ENCODE results near the gene CCDC85C.

CCDC85C gene

DNA sequence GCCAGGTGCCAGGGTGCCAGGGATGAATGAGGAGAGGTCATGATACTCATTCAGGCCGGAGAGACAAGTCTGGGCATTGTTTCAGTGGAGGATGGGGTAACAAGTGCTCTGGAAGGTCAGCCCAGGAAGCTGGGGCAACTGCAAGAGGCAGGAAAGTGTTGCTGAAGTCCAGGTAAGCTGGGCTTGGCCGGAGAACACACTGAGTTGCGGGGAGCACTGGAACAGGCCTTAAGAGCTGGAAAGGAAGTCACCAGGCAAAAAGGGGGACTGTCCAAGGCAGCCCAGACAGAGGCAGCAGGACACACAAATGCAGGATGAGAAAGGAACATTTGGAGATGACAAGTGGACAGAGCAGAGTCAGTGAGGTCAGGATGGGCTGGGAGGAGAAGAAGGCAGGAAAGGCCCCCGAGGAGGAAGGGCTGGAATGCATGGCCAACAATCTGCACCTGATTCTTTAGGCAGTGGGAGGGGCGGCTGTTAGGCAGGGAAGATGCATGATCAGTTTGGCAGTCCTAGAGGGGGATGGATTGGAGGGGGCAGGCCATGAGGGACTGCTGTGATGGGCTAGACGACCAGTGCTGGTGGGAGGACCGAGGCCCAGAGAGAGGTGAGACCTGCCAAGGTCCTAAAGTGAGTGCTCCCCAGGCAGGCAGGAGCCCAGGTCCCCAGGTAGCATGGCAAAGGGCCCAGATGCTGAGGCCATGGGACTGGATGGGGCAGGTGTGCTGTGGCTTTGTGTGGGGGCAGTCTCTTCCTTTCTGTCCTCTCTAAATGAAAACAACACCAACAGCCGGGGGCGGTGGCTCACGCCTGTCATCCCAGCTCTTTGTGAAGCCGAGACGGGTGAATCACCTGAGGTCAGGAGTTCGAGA, 23.7 kb upstream of the CCDC85C start:
- no peaks in the 10 kb centered on the region for H3K79me2 ChIP-seq (ENCODE audit: insufficient read depth, low read depth)
- no peak for TF ChIP-seq CTCF (conservative IDR thresholded peaks at IDR 0.05; ENCODE audit: low read depth, low read length)

DNA sequence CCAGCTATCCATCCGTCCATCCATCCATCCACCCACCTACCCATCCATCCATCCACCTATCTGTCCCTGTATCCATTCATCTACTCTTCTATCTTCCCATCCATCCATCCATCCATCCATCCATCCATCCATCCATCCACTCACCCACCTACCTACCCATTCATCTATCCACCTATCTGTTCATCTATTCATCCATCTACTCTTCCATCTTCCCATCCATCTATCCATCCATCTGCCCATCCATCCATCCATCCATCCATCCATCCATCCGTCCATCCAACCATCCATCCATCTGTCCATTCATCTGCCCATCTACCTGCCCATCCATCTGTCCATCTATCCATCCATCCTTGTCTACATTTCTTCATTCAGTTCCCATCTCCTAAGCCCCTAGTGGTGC, 23.1 kb upstream of the CCDC85C start:
- H3K27ac ChIP-seq: no peak overlapping the region
- H3K4me1 ChIP-seq (ENCODE audit: low read depth, poor library complexity, severe bottlenecking): peaks cover 15% of the 10 kb centered on the region
- H3K79me2 ChIP-seq (ENCODE audit: insufficient read depth, low read depth): no peaks in the 10 kb centered on the region
- H3K9ac ChIP-seq: no peak overlapping the region
- H3K4me2 ChIP-seq: no peak overlapping the region
- H2AFZ ChIP-seq (ENCODE audit: low read depth): no peak overlapping the region
- H4K20me1 ChIP-seq (ENCODE audit: insufficient read depth): no peaks in the 10 kb centered on the region
- no peak overlapping the region for H3K4me3 ChIP-seq (IDR thresholded peaks at IDR 0.05; ENCODE audit: insufficient read depth, low read depth, low read length)
- no peaks in the 10 kb centered on the region for H3K27me3 ChIP-seq (ENCODE audit: insufficient read depth, low read depth)
- TF ChIP-seq CTCF (conservative IDR thresholded peaks at IDR 0.05; ENCODE audit: low read depth, low read length): no peak
- no peaks in the 10 kb centered on the region for H3K36me3 ChIP-seq (ENCODE audit: insufficient read depth)

More for the DNA sequence above, 23.7 kb upstream of the CCDC85C start:
- no peak overlapping the region for H3K27ac ChIP-seq
- no peak overlapping the region for H3K4me2 ChIP-seq
- no peak overlapping the region for H3K4me3 ChIP-seq (IDR thresholded peaks at IDR 0.05; ENCODE audit: insufficient read depth, low read depth, low read length)
- no peaks in the 10 kb centered on the region for H3K36me3 ChIP-seq (ENCODE audit: insufficient read depth)
- no peak overlapping the region for H2AFZ ChIP-seq (ENCODE audit: low read depth)
- no peak overlapping the region for H3K9ac ChIP-seq
- no peaks in the 10 kb centered on the region for H3K27me3 ChIP-seq (ENCODE audit: insufficient read depth, low read depth)
- peaks cover 15% of the 10 kb centered on the region for H3K4me1 ChIP-seq (ENCODE audit: low read depth, poor library complexity, severe bottlenecking)
- H4K20me1 ChIP-seq (ENCODE audit: insufficient read depth): no peaks in the 10 kb centered on the region

GRCh38 chr14:99626041-99626648, 22.1 kb upstream of the CCDC85C start:
- H3K27me3 ChIP-seq (ENCODE audit: insufficient read depth, low read depth): no peaks in the 10 kb centered on the region
- no peaks in the 10 kb centered on the region for H3K79me2 ChIP-seq (ENCODE audit: insufficient read depth, low read depth)
- no peak overlapping the region for H3K9ac ChIP-seq
- no peak overlapping the region for H3K4me3 ChIP-seq (IDR thresholded peaks at IDR 0.05; ENCODE audit: insufficient read depth, low read depth, low read length)
- no peaks in the 10 kb centered on the region for H3K36me3 ChIP-seq (ENCODE audit: insufficient read depth)
- H3K4me1 ChIP-seq (ENCODE audit: low read depth, poor library complexity, severe bottlenecking): peaks cover 15% of the 10 kb centered on the region
- no peak for TF ChIP-seq CTCF (conservative IDR thresholded peaks at IDR 0.05; ENCODE audit: low read depth, low read length)
- no peak overlapping the region for H2AFZ ChIP-seq (ENCODE audit: low read depth)
- no peaks in the 10 kb centered on the region for H4K20me1 ChIP-seq (ENCODE audit: insufficient read depth)
- no peak overlapping the region for H3K27ac ChIP-seq
- no peak overlapping the region for H3K4me2 ChIP-seq

DNA sequence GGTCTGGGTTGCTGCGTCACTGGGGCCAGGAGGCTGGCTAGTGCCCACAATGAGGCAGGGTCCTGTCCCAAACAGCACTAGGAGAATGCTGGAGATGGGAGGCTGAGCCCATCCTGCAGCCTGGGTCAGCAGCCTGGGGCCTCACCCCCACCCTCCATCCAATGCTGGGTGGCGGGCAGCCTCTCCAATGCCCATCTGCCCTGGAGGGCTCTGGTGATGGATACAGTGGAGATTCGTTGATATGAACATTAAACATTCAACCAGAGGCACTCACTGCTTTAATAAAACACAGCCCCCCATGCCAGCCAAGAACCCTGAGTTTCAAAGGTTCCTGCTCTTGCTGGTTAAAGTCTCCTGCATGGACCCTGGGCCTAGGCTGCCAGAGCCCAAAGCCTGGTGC, 21.5 kb upstream of the CCDC85C start:
- TF ChIP-seq CTCF (conservative IDR thresholded peaks at IDR 0.05; ENCODE audit: low read depth, low read length): no peak
- no peak overlapping the region for H3K27ac ChIP-seq
- H3K4me2 ChIP-seq: no peak overlapping the region
- H2AFZ ChIP-seq (ENCODE audit: low read depth): no peak overlapping the region
- H3K36me3 ChIP-seq (ENCODE audit: insufficient read depth): no peaks in the 10 kb centered on the region
- no peak overlapping the region for H3K9ac ChIP-seq
- H3K4me1 ChIP-seq (ENCODE audit: low read depth, poor library complexity, severe bottlenecking): peaks cover 15% of the 10 kb centered on the region
- no peak overlapping the region for H3K4me3 ChIP-seq (IDR thresholded peaks at IDR 0.05; ENCODE audit: insufficient read depth, low read depth, low read length)
- no peaks in the 10 kb centered on the region for H4K20me1 ChIP-seq (ENCODE audit: insufficient read depth)
- H3K79me2 ChIP-seq (ENCODE audit: insufficient read depth, low read depth): no peaks in the 10 kb centered on the region
- no peaks in the 10 kb centered on the region for H3K27me3 ChIP-seq (ENCODE audit: insufficient read depth, low read depth)

Measured in KMS-11 (cell line).